GM23248 (cell line): ENCODE measurements around the gene CLDN7.

ENCODE experiments used
- EZH2 ChIP-seq: fragments of 200-600 bp; sonication (generic); IDR thresholded peaks from 2 replicates; pipeline ENCODE4 v1.6.1; 2018; ENCODE audit warnings: antibody characterized with exemption, mild to moderate bottlenecking; ENCODE audit not compliant: insufficient read depth, poor library complexity, severe bottlenecking
- EZH2phosphoT487 ChIP-seq: fragments of 200-600 bp; sonication (generic); IDR thresholded peaks from 2 replicates; pipeline ENCODE4 v1.6.1; 2018; ENCODE audit warnings: antibody characterized with exemption, moderate library complexity, mild to moderate bottlenecking, low read depth; ENCODE audit not compliant: insufficient read depth

- TF ChIP-seq EZH2 = no peak
- no peak for TF ChIP-seq EZH2phosphoT487
Observed at GRCh38 chr17:7219812-7220592, 42.3 kb downstream of the CLDN7 start, which contains the start of the genes ACADVL and DLG4.
